NCI-H524 treated with DMSO at 0.1 percent for 48 hours (cell line): ENCODE results near the gene ABHD15.

Experiments
- DNase-seq: peaks from one replicate; lab custom pipeline; 2025; lab: John Stamatoyannopoulos, UW

Gene ABHD15

GRCh38 chr17:29582254-29582765 is 15.5 kb upstream of the ABHD15 start:
- no peak for DNase-seq

GRCh38 chr17:29581583-29582253 is 14.9 kb upstream of the ABHD15 start:
- no peak for DNase-seq

- peak; percentile 50 for DNase-seq
Measured at GRCh38 chr17:29579866-29580771, 13.3 kb upstream of the ABHD15 start.

- no peak for DNase-seq
Measured at GRCh38 chr17:29578626-29579485, 12.0 kb upstream of the ABHD15 start.

GRCh38 chr17:29577385-29578211 is 10.8 kb upstream of the ABHD15 start:
- DNase-seq = no peak

GRCh38 chr17:29577001-29577370 is 10.1 kb upstream of the ABHD15 start:
- DNase-seq = no peak

GRCh38 chr17:29576214-29577000 is 9.6 kb upstream of the ABHD15 start:
- no peak for DNase-seq

- no peak for DNase-seq
Measured at GRCh38 chr17:29575511-29576213, 8.8 kb upstream of the ABHD15 start.

GRCh38 chr17:29574732-29575510 is 8.1 kb upstream of the ABHD15 start:
- DNase-seq = no peak

- DNase-seq = no peak
Measured at GRCh38 chr17:29573871-29574731, 7.3 kb upstream of the ABHD15 start.

GRCh38 chr17:29573558-29573869 is 6.7 kb upstream of the ABHD15 start:
- no peak for DNase-seq

- DNase-seq = no peak
Measured at GRCh38 chr17:29572691-29573557, 6.1 kb upstream of the ABHD15 start.

- no peak for DNase-seq
Measured at GRCh38 chr17:29571883-29572681, 5.2 kb upstream of the ABHD15 start.

GRCh38 chr17:29571486-29571882 is 4.6 kb upstream of the ABHD15 start:
- DNase-seq = no peak

- DNase-seq = no peak
Measured at GRCh38 chr17:29570521-29570920, 3.7 kb upstream of the ABHD15 start.

GRCh38 chr17:29569245-29569950 is 2.6 kb upstream of the ABHD15 start:
- DNase-seq = peak; percentile 48
